PC-3 (cell line): ENCODE data around the gene OR11L1. TPM values are rescaled to one million over a fixed set of nuclear protein-coding genes. Genes with fewer than 3 reads are reported as not detected.

Experiments used
- ATAC-seq: fragments of 200-7000 bp; cut with Tn5 transposase; 2 replicates; pipeline ENCODE4 v1.9.1; 2020; ENCODE audit warnings: mild to moderate bottlenecking, moderate library complexity
- BruUV-seq: library from RNA; stranded (reverse); fragments of 400-500 nt; replicated peaks from 2 replicates; lab custom pipeline; 2021; lab: Mats Ljungman, UMichigan
- CTCF ChIA-PET: fragments of 300-600 bp; sonication (Branson Sonifier 250); formaldehyde crosslinking; loops from one replicate; lab custom pipeline; 2022; ENCODE audit warnings: antibody characterized with exemption; lab: Charles Lee
- POLR2A ChIA-PET: fragments of 300-600 bp; sonication (Branson Sonifier 250); formaldehyde crosslinking; loops from one replicate; lab custom pipeline; 2022; ENCODE audit warnings: antibody characterized with exemption; ENCODE audit not compliant: unreplicated experiment; lab: Charles Lee
- DNase-seq: peaks from one replicate; pipeline ENCODE4 v3.0.0-alpha.2; 2015
- H2AFZ ChIP-seq: fragments of 300-600 bp; sonication (generic); 2 replicates; pipeline ENCODE4 v1.6.0; 2016; ENCODE audit warnings: antibody characterized with exemption, low read length
- H3F3A ChIP-seq: fragments of 300-600 bp; sonication (generic); one replicate; pipeline ENCODE4 v1.6.0; 2017; ENCODE audit warnings: antibody characterized with exemption, low read length, control low read depth, mild to moderate bottlenecking; ENCODE audit not compliant: unreplicated experiment
- H3K27ac ChIP-seq: fragments of 300-600 bp; sonication (generic); 2 replicates; pipeline ENCODE4 v1.5.1; 2016; ENCODE audit warnings: mild to moderate bottlenecking, low read length
- H3K27me3 ChIP-seq: fragments of 300-600 bp; sonication (generic); 2 replicates; pipeline ENCODE4 v1.6.1; 2016; ENCODE audit warnings: low read length, mixed read lengths
- H3K36me3 ChIP-seq: fragments of 300-600 bp; sonication (generic); 2 replicates; pipeline ENCODE4 v1.6.1; 2016; ENCODE audit warnings: low read depth, mixed run types, low read length, mixed read lengths
- H3K4me1 ChIP-seq: fragments of 300-600 bp; sonication (generic); 2 replicates; pipeline ENCODE4 v1.5.1; 2016; ENCODE audit warnings: low read length; ENCODE audit not compliant: insufficient read depth
- H3K4me2 ChIP-seq: fragments of 300-600 bp; sonication (generic); 2 replicates; pipeline ENCODE4 v1.6.0; 2016; ENCODE audit warnings: low read length
- H3K4me3 ChIP-seq: fragments of 300-600 bp; sonication (generic); 2 replicates; pipeline ENCODE4 v1.5.1; 2016; ENCODE audit warnings: mild to moderate bottlenecking, low read length, mixed read lengths
- H3K79me2 ChIP-seq: fragments of 300-600 bp; sonication (generic); 2 replicates; pipeline ENCODE4 v1.6.1; 2017; ENCODE audit warnings: low read length, mixed read lengths
- H3K9ac ChIP-seq: fragments of 300-600 bp; sonication (generic); 2 replicates; pipeline ENCODE4 v1.6.0; 2016; ENCODE audit warnings: mild to moderate bottlenecking, low read length
- H3K9me2 ChIP-seq: fragments of 300-600 bp; sonication (generic); replicated peaks from 2 replicates; pipeline ENCODE4 v1.6.1; 2016; ENCODE audit warnings: mixed run types, low read length, mixed read lengths
- H3K9me3 ChIP-seq: fragments of 300-600 bp; sonication (generic); 2 replicates; pipeline ENCODE4 v1.6.1; 2016; ENCODE audit warnings: low read length, mixed read lengths
- H4K20me1 ChIP-seq: fragments of 300-600 bp; sonication (generic); 2 replicates; pipeline ENCODE4 v1.6.1; 2016; ENCODE audit warnings: low read length, mixed read lengths
- CTCF ChIP-seq: fragments of 300-600 bp; sonication (generic); conservative IDR thresholded peaks from 2 replicates; pipeline ENCODE4 v1.5.1; 2017; ENCODE audit warnings: antibody characterized with exemption, low read depth, mild to moderate bottlenecking, low read length
- EZH2 ChIP-seq: fragments of 300-600 bp; sonication (generic); IDR thresholded peaks from one replicate; pipeline ENCODE4 v1.6.1; 2017; ENCODE audit warnings: antibody characterized with exemption, mild to moderate bottlenecking, low read length; ENCODE audit not compliant: unreplicated experiment
- EZH2phosphoT487 ChIP-seq: fragments of 300-600 bp; sonication (generic); IDR thresholded peaks from 2 replicates; pipeline ENCODE4 v1.6.1; 2018; ENCODE audit warnings: mild to moderate bottlenecking, antibody characterized with exemption, low read length, borderline replicate concordance
- intact Hi-C: fragments of 100-400 bp; cut with micrococcal nuclease; formaldehyde crosslinking; loops from 2 replicates; pipeline ENCODE4 v1.9.0; 2023
- total RNA-seq: library from RNA; depleted of rRNA; stranded (reverse); fragments of >200 nt; gene quantifications from 2 replicates; pipeline ENCODE4 v1.2.3, GENCODE V29; 2014

The OR11L1 gene
- total RNA-seq, 1 experiment from 2014 or later = not detected

GRCh38 chr1:247865416-247865815, 23.7 kb upstream of the OR11L1 start:
- no peak for ATAC-seq
- no peak overlapping the region for H2AFZ ChIP-seq
- no TSS peak for BruUV-seq
- H3K27me3 ChIP-seq = no peaks in the 10 kb centered on the region
- POLR2A ChIA-PET = interaction anchor here (0.7 kb wide), 1 partner anchor 8 kb away, joined by 4 read pairs; the partner anchor contains the start of gene TRIM58
- no peak overlapping the region for H3K27ac ChIP-seq
- no peaks in the 10 kb centered on the region for H4K20me1 ChIP-seq
- no peak for DNase-seq
- CTCF ChIA-PET = no interaction called here
- intact Hi-C loops = no loop called here
- H3K9me2 ChIP-seq = no peaks in the 10 kb centered on the region
- H3K4me2 ChIP-seq = no peak overlapping the region
- H3K9me3 ChIP-seq = no peaks in the 10 kb centered on the region
- H3K36me3 ChIP-seq = peaks cover 58% of the 10 kb centered on the region
- no peaks in the 10 kb centered on the region for H3K4me1 ChIP-seq
- H3K79me2 ChIP-seq = peaks cover 6% of the 10 kb centered on the region
- no peaks in the 10 kb centered on the region for H3F3A ChIP-seq
- no peak overlapping the region for H3K9ac ChIP-seq
- no peak overlapping the region for H3K4me3 ChIP-seq
- TF ChIP-seq CTCF = no peak
- TF ChIP-seq EZH2 = no peak
- no peak for TF ChIP-seq EZH2phosphoT487

GRCh38 chr1:247864644-247865043, 22.9 kb upstream of the OR11L1 start:
- CTCF ChIA-PET = no interaction called here
- BruUV-seq = no TSS peak

GRCh38 chr1:247862756-247863155, 21.1 kb upstream of the OR11L1 start:
- TF ChIP-seq EZH2phosphoT487 (no peak), CTCF (no peak), EZH2 (no peak)
- no peaks in the 10 kb centered on the region for H3F3A ChIP-seq
- CTCF ChIA-PET = no interaction called here
- no peaks in the 10 kb centered on the region for H3K9me3 ChIP-seq
- intact Hi-C loops = no loop called here
- no TSS peak for BruUV-seq
- no peak overlapping the region for H3K4me2 ChIP-seq
- ATAC-seq = no peak
- no peaks in the 10 kb centered on the region for H3K27me3 ChIP-seq
- H3K4me3 ChIP-seq = no peak overlapping the region
- no peak for DNase-seq
- H3K4me1 ChIP-seq = peaks cover 9% of the 10 kb centered on the region; the same call in 1 of the 2 replicates
- H3K27ac ChIP-seq = no peak overlapping the region
- no peak overlapping the region for H3K9ac ChIP-seq
- 0 out of 2 replicates have a peak, but pooled peaks cover 4% of the 10 kb centered on the region for H4K20me1 ChIP-seq
- no peak overlapping the region for H2AFZ ChIP-seq
- peaks cover 31% of the 10 kb centered on the region for H3K79me2 ChIP-seq
- POLR2A ChIA-PET = no interaction called here
- H3K36me3 ChIP-seq = peaks cover 34% of the 10 kb centered on the region; the same call in 1 of the 2 replicates
- H3K9me2 ChIP-seq = no peaks in the 10 kb centered on the region

More at GRCh38 chr1:247864644-247865043, 22.9 kb upstream of the OR11L1 start:
- ATAC-seq = no peak
- no peak for DNase-seq
- intact Hi-C loops = no loop called here
- H3K36me3 ChIP-seq = peaks cover 51% of the 10 kb centered on the region
- H3K9me2 ChIP-seq = no peaks in the 10 kb centered on the region
- H3K4me1 ChIP-seq = no peaks in the 10 kb centered on the region
- no peaks in the 10 kb centered on the region for H3K9me3 ChIP-seq
- H3K27ac ChIP-seq = no peak overlapping the region
- no peak for TF ChIP-seq CTCF
- H3K27me3 ChIP-seq = no peaks in the 10 kb centered on the region
- POLR2A ChIA-PET = no interaction called here
- H3K9ac ChIP-seq = no peak overlapping the region
- no peaks in the 10 kb centered on the region for H3F3A ChIP-seq
- H3K79me2 ChIP-seq = peaks cover 13% of the 10 kb centered on the region
- no peak overlapping the region for H2AFZ ChIP-seq
- H3K4me3 ChIP-seq = no peak overlapping the region
- H3K4me2 ChIP-seq = no peak overlapping the region
- no peaks in the 10 kb centered on the region for H4K20me1 ChIP-seq
